HL-60/S4 treated with retinoic acid at 250 ng/mL for 4 days and 3 days (cell line): ENCODE results near the gene SGCG.
"Not testable (repeated sequence)": the region's sequence is repeated elsewhere in the genome, so short reads cannot be mapped to it uniquely, and the experiment has no call there.

Source experiments
- in situ Hi-C: fragments of 300-500 bp; cut with MboI; formaldehyde crosslinking; loops from 2 replicates; pipeline ENCODE4 v1.7.0; 2022; ENCODE audit warnings: low sequenced_read_pairs

SGCG gene

DNA sequence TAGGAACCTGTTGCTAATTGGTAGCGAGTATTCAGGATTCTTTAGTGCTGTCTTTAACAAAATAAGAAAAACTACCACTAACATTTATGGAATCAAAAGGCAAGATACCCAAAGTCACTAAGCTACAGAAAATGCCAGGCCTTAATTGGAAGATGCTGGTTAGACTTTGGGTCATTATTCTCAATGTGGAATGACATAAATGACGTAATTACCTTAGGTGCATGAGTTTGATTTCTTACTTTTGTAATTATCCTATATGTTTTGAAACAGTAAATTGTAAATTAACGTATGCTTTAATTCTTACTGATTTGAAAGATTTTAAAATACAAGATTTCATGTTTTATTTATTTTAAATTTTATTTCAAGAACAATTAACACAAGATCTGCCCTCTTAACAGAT, 25.0 kb downstream of the SGCG start:
- in situ Hi-C loops = no loop called here

DNA sequence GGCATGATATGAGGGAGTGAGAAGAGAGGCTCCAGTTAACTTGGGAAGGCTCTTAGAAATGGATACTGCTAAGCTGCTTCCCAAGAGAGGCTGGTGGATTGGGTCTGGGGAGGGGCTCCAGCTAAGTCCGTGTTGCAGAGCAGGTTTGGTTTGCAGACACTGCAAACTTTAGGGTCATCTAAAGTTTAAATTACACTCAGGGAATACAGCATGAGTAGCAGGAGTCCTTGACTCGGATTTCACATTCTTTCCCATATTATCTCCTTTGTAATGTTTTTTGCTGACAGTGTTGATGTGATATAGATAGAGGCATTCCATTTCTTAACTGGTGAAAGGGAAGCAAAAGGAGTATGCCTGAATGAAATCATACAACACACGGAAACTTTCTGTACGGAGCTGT, 31.9 kb downstream of the SGCG start:
- in situ Hi-C loops = no loop called here

DNA sequence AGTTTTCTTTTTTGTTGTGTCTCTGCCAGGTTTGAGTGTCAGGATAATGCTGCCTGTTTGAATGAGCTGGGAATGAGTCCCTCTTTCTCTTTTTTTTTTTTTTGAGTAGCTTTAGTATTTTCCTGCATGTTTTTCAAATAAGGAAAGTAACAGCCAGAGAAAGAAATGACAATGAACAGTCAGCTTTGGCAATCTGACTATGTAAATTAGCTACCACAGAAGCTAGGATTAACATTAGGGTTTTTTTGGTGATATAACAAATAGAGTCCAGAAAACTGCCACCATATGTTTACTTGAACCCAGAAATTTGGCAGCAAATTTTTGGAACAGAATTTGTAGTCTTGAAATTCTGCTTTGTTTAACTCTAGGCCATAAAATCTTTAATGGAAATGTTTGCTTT, 50.5 kb downstream of the SGCG start:
- in situ Hi-C loops = no loop called here

DNA sequence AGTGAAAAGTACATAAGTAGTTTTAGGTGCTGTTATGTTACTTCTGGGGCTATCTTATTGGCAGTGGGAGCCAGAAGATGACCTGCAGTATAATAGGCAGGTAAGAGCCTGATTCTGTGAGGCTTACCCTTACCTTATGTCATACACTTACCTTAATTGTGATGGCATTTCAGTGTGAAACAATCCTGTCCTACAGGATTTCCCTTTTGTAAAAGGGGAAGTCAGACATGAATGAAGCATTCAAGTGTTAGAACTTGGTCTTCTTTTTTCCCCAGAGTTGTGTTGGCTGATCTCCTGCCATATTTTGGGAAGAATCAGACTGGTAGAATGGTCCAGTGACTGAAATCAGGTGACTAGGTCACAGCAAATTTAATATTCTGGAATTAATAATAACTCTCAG, 55.2 kb downstream of the SGCG start:
- in situ Hi-C loops = no loop called here

GRCh38 chr13:23243066-23243465, 62.3 kb downstream of the SGCG start:
- in situ Hi-C loops = no loop called here

- in situ Hi-C loops = not testable (repeated sequence)
These were observed 67.6 kb downstream of the SGCG start for GRCh38 chr13:23248410-23248809.

DNA sequence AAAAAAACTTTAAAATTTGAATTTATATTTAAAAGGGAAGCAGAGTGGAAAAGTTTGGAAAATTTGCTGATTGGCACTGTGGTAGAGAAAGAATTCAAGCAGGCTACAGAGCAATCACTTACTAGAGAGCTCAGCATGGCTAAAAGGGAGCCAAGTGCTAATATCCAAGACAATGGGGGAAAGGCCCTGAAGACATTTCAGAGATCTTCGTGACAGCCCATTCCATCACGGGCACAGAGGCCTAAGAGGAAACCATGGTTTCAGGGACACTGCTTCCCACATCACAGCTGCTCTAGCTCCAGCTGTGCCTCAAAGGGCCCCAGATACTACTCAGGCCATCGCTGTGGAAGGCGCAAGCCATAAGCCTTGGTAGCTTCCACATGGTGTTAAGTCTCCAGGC, 73.7 kb downstream of the SGCG start:
- in situ Hi-C loops = no loop called here

GRCh38 chr13:23267571-23267970, 86.8 kb downstream of the SGCG start:
- in situ Hi-C loops = no loop called here

- in situ Hi-C loops = no loop called here
These were observed 87.7 kb downstream of the SGCG start for GRCh38 chr13:23268441-23268840.

DNA sequence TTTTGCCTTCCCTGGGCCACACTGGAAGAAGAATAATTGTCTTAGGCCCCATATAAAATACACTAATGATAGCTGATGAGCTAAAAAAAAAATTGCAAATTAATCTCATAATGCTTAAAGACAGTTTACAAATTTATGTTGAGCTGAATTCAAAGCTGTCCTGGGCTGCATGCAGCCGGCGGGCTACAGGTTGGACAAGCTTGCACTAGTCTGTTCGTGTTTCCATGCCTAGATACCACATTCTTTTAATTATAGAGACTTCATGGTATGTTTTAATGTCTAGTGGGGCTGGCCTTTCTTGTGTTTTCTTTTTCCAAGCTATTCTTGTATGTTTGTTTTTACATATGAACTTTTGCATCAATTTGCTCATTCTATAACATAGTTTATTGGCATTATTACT, 90.6 kb downstream of the SGCG start:
- in situ Hi-C loops = no loop called here

GRCh38 chr13:23273498-23273897, 92.7 kb downstream of the SGCG start:
- in situ Hi-C loops = no loop called here

DNA sequence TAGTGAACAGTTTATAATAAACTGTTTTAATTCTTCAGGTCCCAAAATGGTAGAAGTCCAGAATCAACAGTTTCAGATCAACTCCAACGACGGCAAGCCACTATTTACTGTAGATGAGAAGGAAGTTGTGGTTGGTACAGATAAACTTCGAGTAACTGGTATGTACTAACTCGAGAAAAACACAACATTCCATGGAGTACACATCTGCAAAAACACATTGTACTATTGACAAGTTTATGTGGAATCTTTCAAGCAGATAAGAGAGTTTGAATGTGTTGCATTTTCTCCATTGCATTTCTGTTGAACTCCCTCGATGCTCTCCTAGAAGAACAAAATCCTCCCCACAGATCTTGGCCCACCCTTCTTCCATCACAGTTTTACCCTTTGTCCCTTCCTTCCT, 98.5 kb downstream of the SGCG start:
- in situ Hi-C loops = no loop called here

DNA sequence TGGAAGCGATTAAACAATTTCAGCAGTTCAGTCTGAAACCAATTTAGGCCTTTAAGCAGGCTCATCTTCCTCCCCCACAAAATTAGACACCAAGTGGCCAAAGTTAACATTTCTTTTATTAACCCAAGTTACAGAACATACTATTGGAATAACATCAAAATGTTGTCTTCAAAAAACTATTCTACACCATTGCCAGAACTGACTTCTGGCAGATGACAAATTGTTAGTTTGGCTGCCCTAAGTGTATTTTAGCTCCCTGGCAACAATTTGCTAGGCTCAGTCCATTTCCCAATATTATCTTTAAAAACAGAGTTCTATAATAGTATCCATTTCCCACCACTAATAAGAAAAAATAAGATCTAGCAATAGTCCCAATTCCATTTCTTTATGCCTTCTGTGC, 107.8 kb downstream of the SGCG start:
- in situ Hi-C loops = no loop called here

- in situ Hi-C loops = no loop called here
These were observed 108.2 kb downstream of the SGCG start for GRCh38 chr13:23288995-23289394.

- in situ Hi-C loops = no loop called here
These were observed 109.2 kb downstream of the SGCG start for GRCh38 chr13:23289917-23290357.

GRCh38 chr13:23292586-23292985, 111.8 kb downstream of the SGCG start:
- in situ Hi-C loops = no loop called here

DNA sequence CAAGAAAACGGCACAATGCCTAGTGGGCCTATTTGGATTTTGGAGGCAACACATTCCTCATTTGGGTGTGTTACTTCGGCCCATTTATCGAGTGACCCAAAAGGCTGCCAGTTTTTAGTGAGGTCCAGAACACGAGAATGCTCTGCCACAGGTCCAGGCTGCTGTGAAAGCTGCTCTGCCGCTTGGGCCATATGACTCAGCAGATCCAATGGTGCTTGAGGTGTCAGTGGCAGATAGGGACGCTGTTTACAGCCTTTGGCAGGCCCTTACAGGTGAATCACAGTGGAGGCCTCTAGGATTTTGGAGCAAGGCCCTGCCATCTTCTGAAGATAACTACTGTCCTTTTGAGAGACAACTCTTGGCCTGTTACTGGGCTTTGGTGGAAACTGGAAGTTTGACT, 134.1 kb downstream of the SGCG start:
- in situ Hi-C loops = not testable (repeated sequence)

DNA sequence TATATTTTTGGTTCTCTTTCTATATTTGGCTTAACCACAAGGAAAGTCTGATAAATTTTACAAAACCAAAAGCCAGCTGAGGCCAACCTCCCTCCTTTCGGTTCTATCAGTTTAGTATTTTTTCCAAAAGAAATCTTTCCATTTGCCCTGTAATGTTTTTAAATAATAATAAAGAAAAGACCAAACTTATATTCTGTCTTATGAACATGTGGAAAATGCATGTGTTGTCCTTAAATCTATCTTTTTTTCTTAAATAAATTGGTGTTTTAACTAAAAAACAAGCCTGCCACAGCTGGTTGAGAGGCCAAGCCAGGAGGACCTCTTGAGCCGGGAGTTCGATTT, 139.1 kb downstream of the SGCG start:
- in situ Hi-C loops = no loop called here

DNA sequence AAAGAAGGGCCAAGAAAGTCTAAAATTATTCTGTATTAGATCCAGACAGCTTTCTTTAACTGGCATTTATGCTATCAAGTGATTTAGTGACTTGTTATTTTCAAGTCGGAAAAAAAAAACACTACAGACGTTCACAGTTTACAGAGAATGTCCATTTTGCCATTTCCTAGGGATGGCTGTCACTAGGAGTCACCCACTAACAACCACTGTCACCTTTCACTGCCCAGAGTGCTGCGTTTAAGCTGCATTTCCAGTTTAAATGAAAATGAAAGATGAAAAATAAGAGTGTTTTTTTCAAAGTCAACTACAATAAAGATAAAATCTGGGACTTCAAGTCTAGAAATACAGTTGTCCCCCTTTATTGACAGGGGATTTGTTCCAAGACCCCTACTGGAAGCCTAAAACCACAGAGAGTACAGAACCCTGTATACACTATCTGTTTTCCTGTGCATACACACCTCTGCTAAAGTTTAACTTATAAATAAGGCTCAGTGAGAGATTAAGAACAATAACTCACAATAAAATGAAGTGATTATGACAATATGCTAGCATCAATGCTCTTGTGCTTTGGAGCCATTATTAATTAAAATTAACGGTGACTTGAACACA, 140.3 kb downstream of the SGCG start:
- in situ Hi-C loops = no loop called here

- in situ Hi-C loops = no loop called here
These were observed 140.9 kb downstream of the SGCG start for GRCh38 chr13:23321535-23322241.

- in situ Hi-C loops = no loop called here
These were observed 141.9 kb downstream of the SGCG start for GRCh38 chr13:23322353-23323336.
